Parathyroid adenoma (tissue), 2 donors: ENCODE data around the gene OR2A25.
"Not testable (repeated sequence)": the region's sequence is repeated elsewhere in the genome, so short reads cannot be mapped to it uniquely, and the experiment has no call there.

Source experiments
- H2AFZ ChIP-seq: fragments of 300-600 bp; sonication (generic); one replicate; pipeline ENCODE4 v1.7.0; 2017; ENCODE audit warnings: antibody characterized with exemption, mild to moderate bottlenecking
- H3K27ac ChIP-seq: fragments of 300-600 bp; sonication (generic); one replicate; pipeline ENCODE4 v1.7.0; 2017
- H3K27me3 ChIP-seq: fragments of 300-600 bp; sonication (generic); one replicate; pipeline ENCODE4 v1.7.0; 2017; ENCODE audit warnings: low read length; ENCODE audit not compliant: control insufficient read depth, insufficient read depth
- H3K36me3 ChIP-seq: fragments of 300-600 bp; sonication (generic); one replicate; pipeline ENCODE4 v1.7.0; 2017; ENCODE audit warnings: low read length; ENCODE audit not compliant: control insufficient read depth, insufficient read depth
- H3K4me1 ChIP-seq: fragments of 300-600 bp; sonication (generic); one replicate; pipeline ENCODE4 v1.7.0; 2017; ENCODE audit warnings: control low read depth
- H3K4me2 ChIP-seq: fragments of 300-600 bp; sonication (generic); one replicate; pipeline ENCODE4 v1.7.0; 2017; ENCODE audit warnings: low read length
- H3K4me3 ChIP-seq: fragments of 300-600 bp; sonication (generic); one replicate; pipeline ENCODE4 v1.7.0; 2017; ENCODE audit warnings: low read depth, low read length
- H3K79me2 ChIP-seq: fragments of 300-600 bp; sonication (generic); one replicate; pipeline ENCODE4 v1.7.0; 2017; ENCODE audit warnings: control low read depth
- H3K9ac ChIP-seq: fragments of 300-600 bp; sonication (generic); one replicate; pipeline ENCODE4 v1.7.0; 2017; ENCODE audit warnings: mild to moderate bottlenecking
- H3K9me3 ChIP-seq: fragments of 300-600 bp; sonication (generic); one replicate; pipeline ENCODE4 v1.7.0; 2017; ENCODE audit warnings: low read length; ENCODE audit not compliant: control insufficient read depth
- CTCF ChIP-seq: fragments of 300-600 bp; sonication (generic); IDR thresholded peaks from one replicate; pipeline ENCODE4 v1.7.0; 2017; ENCODE audit warnings: antibody characterized with exemption, mild to moderate bottlenecking
- donor health status: primary hyperparathyroidism.

Gene OR2A25

GRCh38 chr7:144037414-144038035 lies 32.1 kb upstream of the OR2A25 start:
- H3K79me2 ChIP-seq = no peaks in the 10 kb centered on the region
- no peak overlapping the region for H2AFZ ChIP-seq
- no peak overlapping the region for H3K4me2 ChIP-seq
- no peak overlapping the region for H3K4me3 ChIP-seq
- H3K9me3 ChIP-seq = no peaks in the 10 kb centered on the region
- H3K27ac ChIP-seq = no peak overlapping the region
- no peaks in the 10 kb centered on the region for H3K27me3 ChIP-seq
- H3K36me3 ChIP-seq = no peaks in the 10 kb centered on the region
- TF ChIP-seq CTCF = no peak
- H3K9ac ChIP-seq = no peak overlapping the region
- no peaks in the 10 kb centered on the region for H3K4me1 ChIP-seq

- Histone ChIP-seq H3K9me3 (no peaks in the 10 kb centered on the region), H3K27ac (no peak overlapping the region), H3K27me3 (no peaks in the 10 kb centered on the region), H3K4me1 (no peaks in the 10 kb centered on the region), H3K4me3 (no peak overlapping the region), H3K9ac (no peak overlapping the region), H2AFZ (no peak overlapping the region), H3K4me2 (no peak overlapping the region), H3K36me3 (no peaks in the 10 kb centered on the region), H3K79me2 (no peaks in the 10 kb centered on the region)
- TF ChIP-seq CTCF = no peak
These were observed 30.7 kb upstream of the OR2A25 start for GRCh38 chr7:144038887-144039286.

GRCh38 chr7:144048648-144049047 lies 21.0 kb upstream of the OR2A25 start, which contains the start of gene OR2A5:
Gene OR2A5, plus strand, starts transcription at chr7:144048948. Its CDS starts 1,454 bp downstream, at chr7:144050402.
- Histone ChIP-seq H2AFZ (no peak within 1 kb of the TSS), H3K27me3 (no peaks in the 10 kb centered on the region), H3K9me3 (no peaks in the 10 kb centered on the region), H3K4me3 (no peak within 1 kb of the TSS), H3K79me2 (no peaks in the 10 kb centered on the region), H3K27ac (no peak within 1 kb of the TSS), H3K36me3 (no peaks in the 10 kb centered on the region), H3K4me2 (no peak within 1 kb of the TSS), H3K4me1 (no peaks in the 10 kb centered on the region), H3K9ac (no peak within 1 kb of the TSS)
- no peak for TF ChIP-seq CTCF

- Histone ChIP-seq H3K79me2 (no peaks in the 10 kb centered on the region), H3K9ac (no peak overlapping the region), H2AFZ (no peak overlapping the region), H3K4me2 (no peak overlapping the region), H3K4me1 (no peaks in the 10 kb centered on the region), H3K27ac (no peak overlapping the region), H3K36me3 (no peaks in the 10 kb centered on the region), H3K9me3 (no peaks in the 10 kb centered on the region), H3K27me3 (no peaks in the 10 kb centered on the region), H3K4me3 (no peak overlapping the region)
- no peak for TF ChIP-seq CTCF
These were observed 20.1 kb upstream of the OR2A25 start for GRCh38 chr7:144049491-144049890.

GRCh38 chr7:144050093-144050492 lies 19.5 kb upstream of the OR2A25 start:
- Histone ChIP-seq H3K27me3 (no peaks in the 10 kb centered on the region), H3K4me2 (no peak overlapping the region), H3K27ac (no peak overlapping the region), H3K9ac (no peak overlapping the region), H2AFZ (no peak overlapping the region), H3K9me3 (no peaks in the 10 kb centered on the region), H3K4me3 (no peak overlapping the region), H3K36me3 (no peaks in the 10 kb centered on the region), H3K4me1 (no peaks in the 10 kb centered on the region), H3K79me2 (no peaks in the 10 kb centered on the region)
- TF ChIP-seq CTCF = no peak

- not testable (repeated sequence) for H3K27me3 ChIP-seq, H3K79me2 ChIP-seq, H3K9me3 ChIP-seq, H3K4me1 ChIP-seq, H3K4me3 ChIP-seq, H3K27ac ChIP-seq, H2AFZ ChIP-seq, H3K9ac ChIP-seq, H3K36me3 ChIP-seq, H3K4me2 ChIP-seq
These were observed 18.7 kb upstream of the OR2A25 start for GRCh38 chr7:144050884-144051283.
